ENCODE results near the gene TRPV5.

Gene TRPV5

GRCh38 chr7:142883571-142884285 is 49.8 kb downstream of the TRPV5 start:
- no peak for DNase-seq (ENCODE audit: low read depth)
- TF ChIP-seq CTCF (conservative IDR thresholded peaks at IDR 0.05; ENCODE audit: low read depth, low read length): no peak
- H3K4me3 ChIP-seq (ENCODE audit: low read length): no peak overlapping the region

GRCh38 chr7:142883145-142883544 is 50.4 kb downstream of the TRPV5 start:
- H3K4me3 ChIP-seq (ENCODE audit: low read length): no peak overlapping the region
- TF ChIP-seq CTCF (conservative IDR thresholded peaks at IDR 0.05; ENCODE audit: low read depth, low read length): no peak
- DNase-seq (ENCODE audit: low read depth): no peak

- H3K4me3 ChIP-seq (ENCODE audit: low read length): no peak overlapping the region
- no peak for TF ChIP-seq CTCF (conservative IDR thresholded peaks at IDR 0.05; ENCODE audit: low read depth, low read length)
- DNase-seq (ENCODE audit: low read depth): no peak
Measured at GRCh38 chr7:142882338-142882678, 51.2 kb downstream of the TRPV5 start.

- no peak for TF ChIP-seq CTCF (conservative IDR thresholded peaks at IDR 0.05; ENCODE audit: low read depth, low read length)
- H3K4me3 ChIP-seq (ENCODE audit: low read length): no peak overlapping the region
- no peak for DNase-seq (ENCODE audit: low read depth)
Measured at GRCh38 chr7:142881586-142882337, 51.8 kb downstream of the TRPV5 start.

- peak; percentile 91 for TF ChIP-seq CTCF (conservative IDR thresholded peaks at IDR 0.05; ENCODE audit: low read depth, low read length)
- H3K4me3 ChIP-seq (ENCODE audit: low read length): no peak overlapping the region
- no peak for DNase-seq (ENCODE audit: low read depth)
Measured at GRCh38 chr7:142880876-142881505, 52.6 kb downstream of the TRPV5 start.

GRCh38 chr7:142879060-142879459 is 54.5 kb downstream of the TRPV5 start:
- DNase-seq (ENCODE audit: low read depth): no peak
- no peak overlapping the region for H3K4me3 ChIP-seq (ENCODE audit: low read length)
- no peak for TF ChIP-seq CTCF (conservative IDR thresholded peaks at IDR 0.05; ENCODE audit: low read depth, low read length)
